IPS DF 19.7 (cell line): ENCODE results near the gene SELPLG.
A peak's percentile ranks its signal among the peaks of the same experiment; 100 is the strongest.
"Not testable (repeated sequence)": the region's sequence is repeated elsewhere in the genome, so short reads cannot be mapped to it uniquely, and the experiment has no call there.

Source experiments
- DNase-seq: peaks from one replicate; pipeline ENCODE4 v3.0.0-alpha.2; 2013; ENCODE audit warnings: low read depth, low spot score

The SELPLG gene

GRCh38 chr12:108638141-108638827, 4.6 kb upstream of the SELPLG start:
- DNase-seq, result peak; percentile 47

DNA sequence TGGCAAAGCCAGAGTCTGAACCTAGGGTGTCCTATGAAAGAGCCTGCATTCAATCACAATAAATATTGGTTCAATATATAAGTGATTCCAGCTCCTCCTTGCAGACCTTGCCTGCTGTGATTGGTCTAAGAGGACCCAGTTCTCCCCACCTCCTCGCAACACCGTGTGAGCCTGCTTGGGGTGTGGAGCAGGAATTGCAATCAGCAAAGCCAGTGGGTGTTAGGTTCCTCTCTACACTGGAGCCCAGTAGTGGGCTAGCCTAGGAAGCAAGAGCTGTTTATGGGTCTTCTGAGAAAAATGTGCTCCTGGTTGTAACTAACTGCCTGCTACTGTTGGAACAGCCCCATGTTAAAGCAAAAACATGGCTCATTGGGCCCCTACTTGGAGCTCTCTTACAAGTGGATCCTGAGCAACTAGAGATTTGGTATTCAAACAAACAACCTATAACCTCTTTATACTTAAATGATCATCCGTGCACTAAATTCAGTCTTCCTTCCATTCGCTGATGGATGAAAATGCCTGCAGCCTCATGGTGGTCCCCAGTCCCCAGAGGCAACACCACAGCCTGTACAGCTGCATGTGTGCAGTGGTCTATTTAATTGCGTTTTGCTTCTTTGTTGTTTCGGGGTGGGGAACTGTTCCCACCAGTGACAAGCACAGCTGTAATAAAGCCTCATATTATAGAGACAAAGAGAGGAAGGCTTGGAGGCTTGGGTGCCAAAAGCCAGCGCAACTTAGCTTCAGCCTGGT, 3.7 kb upstream of the SELPLG start:
- no peak for DNase-seq

DNA sequence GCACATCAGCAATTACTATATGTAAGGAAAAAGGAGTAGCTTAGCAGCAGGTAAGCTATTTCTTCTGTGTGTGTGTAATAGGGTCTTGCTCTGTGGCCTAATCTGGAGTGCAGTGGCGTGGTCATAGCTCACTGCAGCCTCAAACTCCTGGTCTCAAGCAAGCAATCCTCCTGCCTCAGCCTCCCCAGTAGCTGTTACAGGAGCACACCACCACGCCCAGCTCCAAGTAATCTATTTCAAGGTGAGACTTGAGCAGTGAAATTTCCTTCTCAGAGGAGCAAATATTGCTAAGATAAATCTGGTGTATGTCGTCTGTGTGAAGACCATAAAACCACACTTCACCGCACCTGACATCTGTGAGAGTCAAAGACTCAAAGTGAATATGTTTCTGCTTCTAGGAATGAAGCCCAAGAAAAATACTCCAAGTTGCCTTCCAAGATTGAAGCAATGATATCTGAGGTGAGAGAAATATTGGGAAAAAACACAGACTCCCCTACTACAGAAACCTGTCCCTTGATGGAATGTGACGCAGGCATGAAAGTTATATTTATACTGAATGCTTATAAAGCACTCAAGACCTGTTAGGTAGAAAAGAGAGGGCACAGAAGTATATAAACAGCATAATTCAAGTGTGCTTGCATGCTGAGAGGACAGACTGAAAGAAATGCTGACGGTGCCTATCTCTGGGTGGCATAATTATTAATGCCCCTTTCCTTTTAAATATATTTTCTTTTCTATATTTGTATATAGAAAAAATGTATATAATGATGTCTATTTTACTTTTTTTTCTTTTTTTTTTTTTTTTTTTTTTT, 2.5 kb upstream of the SELPLG start:
- DNase-seq, result no peak

- DNase-seq, result no peak
Measured at GRCh38 chr12:108635201-108635996, 1.7 kb upstream of the SELPLG start.

DNA sequence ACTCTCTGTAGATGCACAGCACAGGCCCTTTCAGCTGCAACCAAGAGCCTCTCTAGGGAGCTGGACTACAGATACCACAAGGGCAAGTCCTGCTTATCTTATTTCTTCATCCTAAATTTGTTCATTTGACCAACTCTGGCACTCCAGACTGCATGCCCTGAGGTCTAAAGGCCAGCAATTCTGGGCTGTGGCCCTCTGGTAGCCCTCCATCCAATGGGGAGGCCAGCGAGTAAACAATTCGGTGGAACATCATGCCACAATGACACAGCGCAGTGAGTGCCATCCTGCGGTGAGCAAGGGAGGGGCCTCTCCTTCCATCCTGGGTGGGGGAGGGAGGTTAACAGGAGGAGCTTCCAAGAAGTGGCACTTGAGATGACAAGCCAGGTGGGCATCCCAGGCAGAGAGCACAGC, 652 bp upstream of the SELPLG start:
- DNase-seq, result no peak

GRCh38 chr12:108633081-108633533, 587 bp downstream of the SELPLG start:
- no peak for DNase-seq

GRCh38 chr12:108631261-108631660, 2.4 kb downstream of the SELPLG start:
- DNase-seq, result not testable (repeated sequence)

DNA sequence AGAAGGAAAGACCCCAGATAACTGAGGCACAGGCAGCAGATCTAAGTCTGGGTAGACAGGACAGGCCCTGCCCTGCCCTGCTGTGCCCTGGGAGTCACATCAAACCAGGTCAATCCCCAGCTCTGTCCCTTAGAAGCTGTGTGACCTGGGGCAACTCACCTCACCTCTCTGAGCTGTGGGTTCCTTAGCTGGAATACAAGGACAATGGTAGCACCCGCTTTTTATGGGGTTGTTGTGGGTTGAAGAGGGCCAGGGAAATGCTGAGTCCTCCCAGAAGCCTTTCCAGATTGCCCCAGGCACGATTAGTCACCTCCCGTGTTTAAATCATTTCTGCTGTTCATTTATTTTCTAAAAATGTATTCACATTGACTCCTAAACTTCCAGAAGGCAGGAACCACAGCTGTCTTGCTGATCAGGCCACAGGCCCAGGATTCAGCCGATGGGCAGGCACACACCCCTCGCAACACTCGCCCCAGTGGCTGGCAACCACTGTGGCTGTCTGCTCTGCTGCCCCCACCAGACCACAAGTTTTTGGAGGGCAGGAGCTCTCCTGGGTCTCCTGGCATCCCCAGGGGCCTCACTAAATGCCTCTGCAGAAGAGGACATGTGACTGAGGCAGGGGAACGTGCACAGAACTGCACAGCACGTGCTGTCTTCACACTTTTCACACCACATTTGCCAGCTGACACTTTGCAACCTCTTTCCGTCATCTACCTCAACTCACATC, 3.0 kb downstream of the SELPLG start:
- no peak for DNase-seq

GRCh38 chr12:108629824-108630476, 3.7 kb downstream of the SELPLG start:
- no peak for DNase-seq

DNA sequence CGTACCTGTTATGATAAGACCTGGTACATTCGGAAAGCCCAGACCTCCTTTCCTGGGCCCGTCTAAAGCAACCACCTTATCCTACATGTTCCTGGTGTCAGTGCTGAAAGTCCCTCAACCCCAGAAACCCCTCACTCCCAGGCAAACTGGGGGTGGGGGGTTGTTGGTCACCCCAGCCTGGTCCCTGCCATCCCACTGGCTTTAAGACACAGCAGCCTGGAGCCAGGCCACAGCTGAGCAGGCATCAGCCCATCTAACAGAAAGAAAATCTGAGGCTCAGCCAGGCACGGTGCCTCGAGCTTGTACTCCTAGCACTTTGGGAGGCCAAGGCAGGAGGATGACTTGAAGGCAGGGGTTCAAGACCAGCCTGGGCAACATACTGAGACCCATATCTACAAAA, 4.5 kb downstream of the SELPLG start:
- no peak for DNase-seq

DNA sequence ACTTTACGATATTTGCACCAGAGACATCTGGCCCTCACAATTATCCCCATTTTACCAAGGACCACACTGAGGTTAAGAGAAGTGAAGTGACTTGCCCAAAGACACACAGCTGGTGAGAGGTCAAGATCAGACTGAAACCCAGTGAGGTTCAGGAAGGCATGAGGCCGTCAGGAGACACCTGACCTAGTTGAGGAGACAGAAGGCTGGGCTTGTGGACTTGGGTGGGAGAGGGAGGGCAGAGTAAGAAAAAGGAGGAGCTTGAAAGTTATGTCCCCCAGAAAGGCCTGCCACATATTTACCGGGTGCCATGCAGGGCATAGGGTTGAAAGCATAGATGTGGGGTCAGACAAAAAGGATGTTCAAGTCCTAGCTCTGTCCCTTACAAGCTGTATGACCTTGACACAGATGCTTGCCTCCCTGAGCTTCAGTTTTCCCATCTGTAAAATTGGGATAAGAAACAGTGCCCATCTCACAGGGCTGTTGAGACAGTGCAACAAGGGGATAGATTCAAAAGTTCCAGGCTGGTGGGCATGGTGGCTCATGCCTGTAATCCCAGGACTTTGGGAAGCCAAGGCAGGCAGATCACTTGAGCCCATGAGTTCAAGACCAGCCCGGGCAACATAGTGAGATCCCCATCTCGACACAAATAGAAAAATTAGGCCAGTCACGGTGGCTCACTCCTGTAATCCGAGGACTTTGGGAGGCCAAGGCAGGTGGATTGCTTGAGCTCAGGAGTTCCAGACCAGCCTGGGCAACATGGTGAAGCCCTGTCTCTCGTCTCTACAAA, 6.4 kb downstream of the SELPLG start:
- DNase-seq, result no peak

DNA sequence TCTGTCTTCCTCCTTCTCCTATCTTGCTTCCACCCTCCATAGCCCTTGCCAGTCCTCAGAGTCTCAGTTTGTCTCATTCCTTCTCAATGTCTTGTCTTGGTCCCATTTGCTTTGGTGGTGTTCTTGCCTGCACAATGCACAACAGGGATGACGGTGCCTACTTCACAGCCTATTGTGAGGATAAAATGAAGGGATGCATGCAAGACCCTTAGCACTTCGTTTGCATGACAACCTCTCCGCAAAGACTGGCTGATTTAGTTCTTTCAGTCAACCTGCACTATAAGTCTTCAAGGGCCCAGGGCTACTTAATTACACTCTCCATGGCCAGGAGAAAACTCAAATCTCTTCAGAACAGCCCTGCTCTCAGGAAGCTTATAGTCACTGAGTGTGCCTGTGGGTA, 8.5 kb downstream of the SELPLG start:
- no peak for DNase-seq

GRCh38 chr12:108623577-108623976, 10.1 kb downstream of the SELPLG start:
- no peak for DNase-seq

GRCh38 chr12:108622921-108623514, 10.7 kb downstream of the SELPLG start:
- DNase-seq, result no peak

DNA sequence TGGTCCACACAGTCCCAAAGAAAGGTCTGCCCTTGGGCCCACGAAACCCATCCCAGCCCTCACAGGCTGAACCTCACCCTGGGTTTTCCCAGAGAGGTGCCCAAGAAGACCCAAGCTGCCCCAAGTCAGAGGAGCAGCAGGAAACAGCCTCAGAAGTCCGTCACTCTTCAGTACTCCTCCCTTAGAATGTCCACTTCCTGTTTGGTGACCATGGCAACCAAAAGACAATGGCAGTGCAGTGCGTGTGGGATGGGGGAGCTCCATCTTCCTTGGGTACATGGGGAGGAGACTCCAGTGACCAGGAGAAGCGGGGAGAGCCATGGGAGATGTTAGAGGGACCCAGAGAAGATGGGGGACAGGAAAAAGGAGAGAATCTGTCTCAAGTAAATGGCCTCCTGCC, 11.3 kb downstream of the SELPLG start:
- no peak for DNase-seq

- DNase-seq, result no peak
Measured at GRCh38 chr12:108621161-108621560, 12.5 kb downstream of the SELPLG start.

DNA sequence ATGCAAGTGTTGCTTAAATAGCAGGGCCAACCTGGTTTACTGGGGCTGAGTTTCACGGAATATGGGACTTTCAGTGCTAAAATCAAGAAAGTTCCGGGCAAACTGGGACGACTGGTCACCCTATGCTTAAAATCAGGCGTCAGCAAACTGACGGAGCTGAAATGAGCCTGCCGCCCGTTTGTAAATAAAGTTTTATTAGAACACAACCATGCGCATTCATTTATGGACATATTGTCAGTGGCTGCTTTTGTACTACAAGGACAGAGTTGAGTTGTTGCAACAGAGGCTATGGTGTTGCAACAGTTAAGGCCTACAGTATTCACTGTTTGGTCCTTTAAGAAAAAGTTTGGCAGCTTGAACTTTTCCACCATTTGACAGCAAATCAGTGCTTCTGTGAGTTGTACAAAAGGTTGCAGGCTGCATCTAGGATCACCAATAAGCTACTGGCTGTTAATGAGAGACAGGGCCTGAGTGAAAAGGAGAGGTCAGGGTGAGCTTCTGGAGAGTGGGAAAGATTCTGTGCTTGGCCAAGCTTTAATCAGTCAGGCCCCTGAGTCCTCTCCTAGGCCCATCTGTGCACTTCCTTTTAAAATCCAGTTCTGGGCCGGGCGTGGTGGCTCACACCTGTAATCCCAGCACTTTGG, 13.3 kb downstream of the SELPLG start:
- no peak for DNase-seq

- DNase-seq, result no peak
Measured at GRCh38 chr12:108619369-108620160, 14.1 kb downstream of the SELPLG start.
